ENCODE measurements around the gene MAOA. TPM values are rescaled to one million over a fixed set of nuclear protein-coding genes. Genes with fewer than 3 reads are reported as not detected.

The MAOA gene
- total RNA-seq, 4 donors from 2014 or later = 287 to 362 (median 316) TPM

DNA sequence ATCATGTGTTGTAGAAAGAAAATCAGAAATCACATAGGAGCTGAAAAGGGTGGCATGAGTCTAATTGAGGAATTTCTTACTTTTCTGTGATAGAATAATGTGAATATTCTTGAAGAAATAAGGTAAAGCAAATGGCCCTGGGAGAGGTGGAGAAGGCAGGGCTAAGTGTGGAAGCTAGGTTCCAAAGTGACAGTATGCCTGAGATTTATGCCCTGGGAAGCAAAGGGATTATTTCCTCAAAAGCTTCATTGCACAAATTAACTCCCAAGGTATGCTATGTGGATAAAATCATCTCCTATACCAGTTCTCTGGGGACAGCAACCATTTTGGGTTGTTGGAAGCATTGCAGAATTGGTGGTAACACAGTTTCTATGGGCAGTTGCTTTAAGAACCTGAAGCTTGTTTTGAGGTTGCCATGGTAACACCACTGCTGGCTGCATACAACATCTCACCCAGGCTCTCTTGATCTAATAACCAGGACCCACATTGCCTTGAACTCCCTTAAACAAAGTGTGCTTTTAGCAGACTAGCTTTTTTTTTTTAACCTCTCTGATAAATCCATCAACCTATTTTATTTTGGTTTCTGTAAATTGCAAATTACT is 21.0 kb downstream of the MAOA start:
- H3K36me3 ChIP-seq = no peaks in the 10 kb centered on the region
- TF ChIP-seq, protein P1, sequence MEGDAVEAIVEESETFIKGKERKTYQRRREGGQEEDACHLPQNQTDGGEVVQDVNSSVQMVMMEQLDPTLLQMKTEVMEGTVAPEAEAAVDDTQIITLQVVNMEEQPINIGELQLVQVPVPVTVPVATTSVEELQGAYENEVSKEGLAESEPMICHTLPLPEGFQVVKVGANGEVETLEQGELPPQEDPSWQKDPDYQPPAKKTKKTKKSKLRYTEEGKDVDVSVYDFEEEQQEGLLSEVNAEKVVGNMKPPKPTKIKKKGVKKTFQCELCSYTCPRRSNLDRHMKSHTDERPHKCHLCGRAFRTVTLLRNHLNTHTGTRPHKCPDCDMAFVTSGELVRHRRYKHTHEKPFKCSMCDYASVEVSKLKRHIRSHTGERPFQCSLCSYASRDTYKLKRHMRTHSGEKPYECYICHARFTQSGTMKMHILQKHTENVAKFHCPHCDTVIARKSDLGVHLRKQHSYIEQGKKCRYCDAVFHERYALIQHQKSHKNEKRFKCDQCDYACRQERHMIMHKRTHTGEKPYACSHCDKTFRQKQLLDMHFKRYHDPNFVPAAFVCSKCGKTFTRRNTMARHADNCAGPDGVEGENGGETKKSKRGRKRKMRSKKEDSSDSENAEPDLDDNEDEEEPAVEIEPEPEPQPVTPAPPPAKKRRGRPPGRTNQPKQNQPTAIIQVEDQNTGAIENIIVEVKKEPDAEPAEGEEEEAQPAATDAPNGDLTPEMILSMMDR (IDR thresholded peaks at IDR 0.05) = no peak
- TF ChIP-seq POLR2A (IDR thresholded peaks at IDR 0.05) = no peak
- H3K4me3 ChIP-seq (replicated peaks in 1 of 3) = no peak overlapping the region
- no peak overlapping the region for H3K27ac ChIP-seq
- intact Hi-C loops (cut with DNase I) = no loop called here
- peak; percentile 22 to 33 for DNase-seq
- H3K27me3 ChIP-seq = no peaks in the 10 kb centered on the region
- H3K9me3 ChIP-seq = no peaks in the 10 kb centered on the region
- peaks cover 3 to 10% of the 10 kb centered on the region in 2 donors for H3K4me1 ChIP-seq

DNA sequence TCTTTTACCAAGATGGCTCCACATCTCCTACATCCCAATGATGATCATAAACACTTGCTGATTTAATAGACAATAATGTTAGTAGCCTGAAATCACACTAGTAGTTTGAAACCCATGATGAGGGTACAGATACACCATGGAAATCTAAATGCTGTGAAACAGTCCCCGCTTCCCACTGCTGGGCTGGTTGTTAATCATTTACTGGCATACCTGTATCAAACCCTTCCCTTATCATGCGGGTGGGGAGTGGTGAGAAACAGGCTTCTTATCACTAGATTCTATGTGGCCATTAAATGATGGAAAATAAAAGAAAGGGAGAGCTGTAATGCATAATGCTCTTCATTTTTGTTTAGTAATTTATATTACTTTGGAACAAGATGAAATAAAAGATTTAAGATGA is 21.9 kb downstream of the MAOA start:
- intact Hi-C loops (cut with DNase I) = no loop called here
- TF ChIP-seq POLR2A (IDR thresholded peaks at IDR 0.05) = no peak
- TF ChIP-seq, protein P1 (IDR thresholded peaks at IDR 0.05) = no peak
- Histone ChIP-seq H3K4me1 (peaks cover 3 to 10% of the 10 kb centered on the region in 2 donors), H3K9me3 (no peaks in the 10 kb centered on the region), H3K27me3 (no peaks in the 10 kb centered on the region), H3K4me3 (replicated peaks in 1 of 3) (no peak overlapping the region), H3K27ac (no peak overlapping the region), H3K36me3 (no peaks in the 10 kb centered on the region)
- WGBS, 2 donors = 97 to 100% methylated on average over 2 of the region's 2 CpGs
- DNase-seq = no peak

DNA sequence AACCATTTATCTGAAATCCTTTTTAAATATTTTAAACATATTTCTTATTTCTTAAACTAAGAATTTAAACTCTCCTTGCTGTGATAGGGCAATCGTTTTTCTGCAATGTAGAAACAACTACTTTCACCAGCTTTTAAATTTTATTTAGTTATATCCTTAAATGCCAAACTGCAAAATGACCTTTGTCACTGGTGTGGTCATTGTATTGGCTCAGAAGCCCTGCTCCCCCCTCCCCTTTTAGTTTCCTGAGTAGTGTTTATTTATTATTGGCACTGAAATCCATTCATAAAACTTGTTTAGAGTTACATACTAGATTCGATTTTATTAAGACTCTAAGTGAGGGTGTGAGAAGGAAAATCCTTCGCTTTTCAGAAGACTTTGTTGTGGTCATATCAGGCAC is 23.0 kb downstream of the MAOA start:
- H3K4me3 ChIP-seq (replicated peaks in 1 of 3) = no peak overlapping the region
- 73 to 80% methylated on average over 3 of the region's 3 CpGs for WGBS, 2 donors
- intact Hi-C loops (cut with DNase I) = no loop called here
- H3K9me3 ChIP-seq = no peaks in the 10 kb centered on the region
- TF ChIP-seq POLR2A (IDR thresholded peaks at IDR 0.05) = no peak
- TF ChIP-seq, protein P1 (IDR thresholded peaks at IDR 0.05) = no peak
- H3K27me3 ChIP-seq = no peaks in the 10 kb centered on the region
- H3K4me1 ChIP-seq = peaks cover 3 to 10% of the 10 kb centered on the region in 2 donors
- no peak overlapping the region for H3K27ac ChIP-seq
- H3K36me3 ChIP-seq = peaks cover 0 to 6% of the 10 kb centered on the region in 2 donors
- DNase-seq = no peak

DNA sequence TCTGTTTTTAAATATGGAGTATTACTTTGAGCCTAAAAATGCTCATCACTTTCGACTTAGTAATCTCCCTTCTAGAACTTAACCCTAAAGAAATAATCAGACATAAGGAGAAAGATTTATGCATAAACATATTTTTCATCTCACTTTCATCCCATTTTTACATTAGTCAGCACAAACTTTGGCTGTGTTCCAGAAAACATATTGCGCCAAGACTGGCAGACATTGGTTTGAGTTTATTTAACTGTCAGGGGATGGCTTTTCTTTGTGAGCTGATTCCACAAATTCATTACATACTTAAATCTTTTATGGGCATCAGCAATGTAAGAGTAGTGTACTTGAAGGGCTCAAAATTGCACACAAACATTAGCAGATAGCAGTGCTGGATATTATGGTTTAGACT is 23.7 kb downstream of the MAOA start:
- no peaks in the 10 kb centered on the region for H3K27me3 ChIP-seq
- no peak for DNase-seq
- TF ChIP-seq, protein P1 (IDR thresholded peaks at IDR 0.05) = no peak
- TF ChIP-seq POLR2A (IDR thresholded peaks at IDR 0.05) = no peak
- H3K9me3 ChIP-seq = no peaks in the 10 kb centered on the region
- no peak overlapping the region for H3K27ac ChIP-seq
- 64 to 80% methylated on average over 2 of the region's 2 CpGs for WGBS, 2 donors
- peaks cover 0 to 9% of the 10 kb centered on the region in 2 donors for H3K36me3 ChIP-seq
- peaks cover 3 to 10% of the 10 kb centered on the region in 2 donors for H3K4me1 ChIP-seq
- intact Hi-C loops (cut with DNase I) = no loop called here
- no peak overlapping the region for H3K4me3 ChIP-seq (replicated peaks in 1 of 3)

DNA sequence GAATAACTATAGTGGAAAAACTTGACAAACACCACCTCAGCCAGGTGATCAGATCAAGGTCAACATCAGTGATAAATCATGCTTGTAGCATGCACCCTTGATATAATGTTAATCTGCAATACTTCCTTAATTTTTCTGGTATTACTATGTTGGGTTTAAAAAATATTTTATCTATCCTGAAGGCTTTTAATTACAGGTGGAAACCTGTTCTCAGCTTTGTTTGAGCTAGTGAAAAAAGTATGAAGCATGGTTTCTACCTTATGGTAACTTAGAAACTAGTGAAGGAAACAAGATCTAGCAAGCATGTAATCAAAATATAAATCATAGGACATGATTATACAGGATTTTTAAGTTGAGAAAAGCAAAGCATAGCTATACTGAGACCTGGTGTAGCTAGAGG is 26.6 kb downstream of the MAOA start:
- H3K27ac ChIP-seq = no peak overlapping the region
- TF ChIP-seq POLR2A (IDR thresholded peaks at IDR 0.05) = no peak
- no peaks in the 10 kb centered on the region for H3K27me3 ChIP-seq
- intact Hi-C loops (cut with DNase I) = no loop called here
- H3K9me3 ChIP-seq = no peaks in the 10 kb centered on the region
- no peak for DNase-seq
- H3K36me3 ChIP-seq = peaks cover 0 to 9% of the 10 kb centered on the region in 2 donors
- no peak overlapping the region for H3K4me3 ChIP-seq (replicated peaks in 1 of 3)
- H3K4me1 ChIP-seq = peaks cover 3 to 10% of the 10 kb centered on the region in 2 donors
